SH-SY5Y (cell line): ENCODE results near the gene ZC3H18.

Experiments
- GATA2 ChIP-seq: IDR thresholded peaks from 2 replicates; pipeline ENCODE4 v1.6.1; 2011; ENCODE audit warnings: mild to moderate bottlenecking, low read depth, low read length
- GATA3 ChIP-seq: IDR thresholded peaks from 2 replicates; pipeline ENCODE4 v1.6.1; 2011; ENCODE audit warnings: low read depth, mild to moderate bottlenecking, low read length, moderate library complexity

DNA sequence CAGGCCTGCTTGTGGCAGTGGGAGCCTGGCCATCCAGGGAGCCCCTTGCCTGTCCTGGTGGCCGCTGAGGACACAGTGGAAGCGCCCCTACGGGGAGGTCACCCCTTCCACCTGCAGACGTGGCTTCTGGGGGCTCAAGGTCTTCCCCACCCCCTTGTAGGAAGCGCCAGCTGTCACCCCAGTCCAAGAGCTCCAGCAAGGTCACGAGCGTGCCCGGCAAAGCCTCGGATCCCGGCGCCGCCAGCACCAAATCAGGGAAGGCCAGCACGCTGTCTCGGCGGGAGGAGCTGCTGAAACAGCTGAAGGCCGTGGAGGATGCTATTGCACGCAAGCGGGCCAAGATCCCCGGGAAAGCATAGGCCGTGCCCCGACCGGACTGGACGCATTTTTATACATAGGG, 60.7 kb downstream of the ZC3H18 start:
- TF ChIP-seq GATA2 (no peak), GATA3 (no peak)
